Measurements from ENCODE around the gene DRAM2. TPM values are rescaled to one million over a fixed set of nuclear protein-coding genes. Genes with fewer than 3 reads are reported as not detected.

DRAM2 gene
- total and polyA plus RNA-seq, 10 of the 15 experiments (the other 5 are each of a cell fraction or from before 2014, with no cell fraction given): 39.1 to 229 (median 79.4) TPM

- no peak for TF ChIP-seq NKRF (conservative IDR thresholded peaks at IDR 0.05)
- no peak for TF ChIP-seq USF1 (IDR thresholded peaks at IDR 0.05; ENCODE audit: borderline replicate concordance, extremely low read length, insufficient read depth, low read depth, low read length)
- no peak for TF ChIP-seq PML (IDR thresholded peaks at IDR 0.05; ENCODE audit: low read length)
- no peak for TF ChIP-seq SKIL (IDR thresholded peaks at IDR 0.05; ENCODE audit: low read depth, poor library complexity, severe bottlenecking)
- no peak for TF ChIP-seq EGR1 (IDR thresholded peaks at IDR 0.05; ENCODE audit: borderline replicate concordance in 1 of 2, low read depth in 2 of 2, low read length in 2 of 2)
- TF ChIP-seq TCF3 (IDR thresholded peaks at IDR 0.05; ENCODE audit: borderline replicate concordance, insufficient read depth, low read depth, low read length): no peak
- TF ChIP-seq, protein P1, sequence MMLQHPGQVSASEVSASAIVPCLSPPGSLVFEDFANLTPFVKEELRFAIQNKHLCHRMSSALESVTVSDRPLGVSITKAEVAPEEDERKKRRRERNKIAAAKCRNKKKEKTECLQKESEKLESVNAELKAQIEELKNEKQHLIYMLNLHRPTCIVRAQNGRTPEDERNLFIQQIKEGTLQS (IDR thresholded peaks at IDR 0.05; ENCODE audit: borderline replicate concordance, extremely low read depth, low read depth, low read length): no peak
- no peak for TF ChIP-seq EP300 (IDR thresholded peaks at IDR 0.05; ENCODE audit: borderline replicate concordance in 1 of 2, control insufficient read depth in 1 of 2, low read depth in 2 of 2, low read length in 2 of 2)
- TF ChIP-seq SMC3 (IDR thresholded peaks at IDR 0.05; ENCODE audit: borderline replicate concordance, low read length): no peak; the same call in 1 of the 2 replicates
- TF ChIP-seq MYC (IDR thresholded peaks at IDR 0.05; ENCODE audit: insufficient read depth, insufficient read length, insufficient replicate concordance, low read length, severe bottlenecking): no peak
- no peak for TF ChIP-seq TCF12 (IDR thresholded peaks at IDR 0.05; ENCODE audit: low read depth, low read length)
Observed at GRCh38 chr1:111148376-111148881, 8.5 kb upstream of the DRAM2 start (continued).
